HG02852 (cell line): ENCODE measurements around the gene CGNL1.

ENCODE experiments used
- ATAC-seq: cut with Tn5 transposase; IDR thresholded peaks from one replicate; pipeline ENCODE4 v1.9.1; 2021; ENCODE audit warnings: mild to moderate bottlenecking, moderate library complexity; ENCODE audit not compliant: unreplicated experiment

CGNL1 gene, protein sequence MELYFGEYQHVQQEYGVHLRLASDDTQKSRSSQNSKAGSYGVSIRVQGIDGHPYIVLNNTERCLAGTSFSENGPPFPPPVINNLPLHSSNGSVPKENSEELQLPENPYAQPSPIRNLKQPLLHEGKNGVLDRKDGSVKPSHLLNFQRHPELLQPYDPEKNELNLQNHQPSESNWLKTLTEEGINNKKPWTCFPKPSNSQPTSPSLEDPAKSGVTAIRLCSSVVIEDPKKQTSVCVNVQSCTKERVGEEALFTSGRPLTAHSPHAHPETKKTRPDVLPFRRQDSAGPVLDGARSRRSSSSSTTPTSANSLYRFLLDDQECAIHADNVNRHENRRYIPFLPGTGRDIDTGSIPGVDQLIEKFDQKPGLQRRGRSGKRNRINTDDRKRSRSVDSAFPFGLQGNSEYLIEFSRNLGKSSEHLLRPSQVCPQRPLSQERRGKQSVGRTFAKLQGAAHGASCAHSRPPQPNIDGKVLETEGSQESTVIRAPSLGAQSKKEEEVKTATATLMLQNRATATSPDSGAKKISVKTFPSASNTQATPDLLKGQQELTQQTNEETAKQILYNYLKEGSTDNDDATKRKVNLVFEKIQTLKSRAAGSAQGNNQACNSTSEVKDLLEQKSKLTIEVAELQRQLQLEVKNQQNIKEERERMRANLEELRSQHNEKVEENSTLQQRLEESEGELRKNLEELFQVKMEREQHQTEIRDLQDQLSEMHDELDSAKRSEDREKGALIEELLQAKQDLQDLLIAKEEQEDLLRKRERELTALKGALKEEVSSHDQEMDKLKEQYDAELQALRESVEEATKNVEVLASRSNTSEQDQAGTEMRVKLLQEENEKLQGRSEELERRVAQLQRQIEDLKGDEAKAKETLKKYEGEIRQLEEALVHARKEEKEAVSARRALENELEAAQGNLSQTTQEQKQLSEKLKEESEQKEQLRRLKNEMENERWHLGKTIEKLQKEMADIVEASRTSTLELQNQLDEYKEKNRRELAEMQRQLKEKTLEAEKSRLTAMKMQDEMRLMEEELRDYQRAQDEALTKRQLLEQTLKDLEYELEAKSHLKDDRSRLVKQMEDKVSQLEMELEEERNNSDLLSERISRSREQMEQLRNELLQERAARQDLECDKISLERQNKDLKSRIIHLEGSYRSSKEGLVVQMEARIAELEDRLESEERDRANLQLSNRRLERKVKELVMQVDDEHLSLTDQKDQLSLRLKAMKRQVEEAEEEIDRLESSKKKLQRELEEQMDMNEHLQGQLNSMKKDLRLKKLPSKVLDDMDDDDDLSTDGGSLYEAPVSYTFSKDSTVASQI

DNA sequence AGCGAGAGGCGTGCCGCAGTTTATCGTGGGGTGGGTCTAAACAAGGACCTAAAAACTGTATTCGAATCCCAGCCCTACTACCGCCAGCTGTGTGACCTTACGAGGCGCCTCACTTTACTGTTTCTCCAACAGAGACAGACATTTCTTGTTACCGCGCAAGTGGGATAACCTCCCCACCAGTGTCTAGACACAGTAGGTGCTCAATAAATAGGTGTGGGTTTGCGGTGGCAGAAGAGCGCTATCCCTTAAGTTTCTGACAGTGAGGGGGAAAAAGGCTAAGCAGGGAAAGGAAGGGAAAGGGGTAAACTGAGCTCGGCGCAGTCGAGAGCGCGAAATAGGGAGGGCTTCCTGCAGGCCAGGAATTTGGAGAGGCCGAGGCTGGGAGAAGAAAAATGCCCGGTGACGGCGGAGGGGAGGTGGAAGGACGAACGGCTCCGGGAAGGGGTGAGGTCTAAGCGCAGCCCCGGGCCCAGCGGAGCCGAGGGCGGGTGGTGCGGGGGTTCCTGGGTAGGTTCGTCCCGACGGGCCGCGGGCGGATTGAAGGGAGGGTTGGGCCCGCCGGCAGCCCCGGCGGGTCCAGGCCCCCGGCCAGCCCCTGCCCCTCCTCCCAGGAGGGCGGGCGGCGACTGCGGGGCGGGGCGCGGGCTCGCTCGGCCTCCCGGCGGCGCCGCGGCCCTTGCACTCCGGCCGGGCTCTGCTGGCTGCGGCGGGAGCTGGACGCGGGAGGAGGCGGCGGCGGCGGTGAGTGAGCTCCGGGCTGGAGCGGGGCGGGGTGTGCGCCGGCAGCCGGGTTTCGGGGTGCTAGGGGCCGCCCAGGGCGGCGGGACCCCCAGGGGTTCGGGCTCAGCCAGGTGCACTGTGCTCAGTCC, at the start of gene CGNL1:
Gene CGNL1, plus strand, starts transcription at position 679 of the 869 bp plus-strand sequence. CDS start 61,495 bp downstream, outside the sequence.
- ATAC-seq = no peak

DNA sequence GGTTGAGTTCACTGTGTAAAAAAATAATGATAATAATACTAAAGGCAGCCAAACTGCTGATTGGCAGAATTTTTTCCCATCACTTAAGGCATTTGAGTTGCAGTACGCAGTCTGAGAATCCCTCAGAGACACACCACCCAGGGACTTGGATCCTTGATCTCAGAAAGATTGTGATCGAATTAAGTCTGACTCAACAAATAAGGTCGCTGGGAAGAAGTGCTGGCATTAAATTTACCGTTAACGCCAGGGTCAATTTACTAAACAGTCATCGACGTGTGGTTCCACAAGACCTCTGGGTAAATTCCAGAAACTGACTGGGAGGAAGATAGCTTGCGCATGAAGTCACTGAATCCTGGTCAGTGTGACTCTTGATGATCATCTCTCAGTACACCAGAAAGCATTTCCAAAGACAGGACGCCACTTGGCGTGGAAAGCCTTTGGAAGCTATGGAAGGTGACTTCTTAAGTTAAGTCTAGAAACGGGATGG, 48.3 kb upstream of the CGNL1 start:
- ATAC-seq = no peak

DNA sequence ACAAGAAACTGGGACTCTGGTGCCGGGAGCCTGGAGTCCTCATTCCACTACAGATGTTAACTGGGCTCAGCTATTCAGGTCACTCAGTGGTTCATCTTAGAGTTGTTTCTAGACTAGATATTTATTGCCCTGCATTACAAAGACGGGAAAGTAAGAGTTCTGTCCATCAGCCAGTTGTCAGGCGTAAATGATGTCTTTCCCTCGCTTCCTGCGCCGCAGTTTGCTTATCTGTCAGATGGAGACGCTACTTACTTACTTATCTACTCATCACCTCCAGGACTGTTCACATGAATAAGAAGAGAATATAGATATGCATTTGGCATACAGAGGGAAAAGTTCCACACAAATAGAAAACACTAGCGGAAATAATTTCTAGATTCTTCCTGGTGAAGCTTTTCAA, 47.8 kb upstream of the CGNL1 start:
- no peak for ATAC-seq

DNA sequence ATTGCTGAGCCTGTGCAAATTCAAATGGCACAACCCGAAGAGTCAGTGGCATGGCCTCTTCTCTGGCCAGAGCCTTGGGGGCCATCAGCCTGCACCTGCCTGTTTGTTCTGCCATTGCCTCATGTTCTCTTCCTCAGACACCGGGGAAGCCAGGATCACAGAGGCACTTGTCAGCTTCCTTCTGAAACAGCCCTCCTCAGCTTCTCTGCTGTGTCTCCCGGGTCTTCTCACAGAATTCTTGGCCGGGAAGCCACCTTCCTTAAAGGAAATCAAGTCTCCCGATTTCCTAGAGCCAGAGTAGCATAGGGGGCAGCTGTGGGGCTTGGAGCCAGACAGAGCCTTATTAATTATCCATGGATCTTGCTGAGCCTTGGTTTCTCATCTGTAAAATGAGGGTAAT, 47.4 kb upstream of the CGNL1 start:
- no peak for ATAC-seq

DNA sequence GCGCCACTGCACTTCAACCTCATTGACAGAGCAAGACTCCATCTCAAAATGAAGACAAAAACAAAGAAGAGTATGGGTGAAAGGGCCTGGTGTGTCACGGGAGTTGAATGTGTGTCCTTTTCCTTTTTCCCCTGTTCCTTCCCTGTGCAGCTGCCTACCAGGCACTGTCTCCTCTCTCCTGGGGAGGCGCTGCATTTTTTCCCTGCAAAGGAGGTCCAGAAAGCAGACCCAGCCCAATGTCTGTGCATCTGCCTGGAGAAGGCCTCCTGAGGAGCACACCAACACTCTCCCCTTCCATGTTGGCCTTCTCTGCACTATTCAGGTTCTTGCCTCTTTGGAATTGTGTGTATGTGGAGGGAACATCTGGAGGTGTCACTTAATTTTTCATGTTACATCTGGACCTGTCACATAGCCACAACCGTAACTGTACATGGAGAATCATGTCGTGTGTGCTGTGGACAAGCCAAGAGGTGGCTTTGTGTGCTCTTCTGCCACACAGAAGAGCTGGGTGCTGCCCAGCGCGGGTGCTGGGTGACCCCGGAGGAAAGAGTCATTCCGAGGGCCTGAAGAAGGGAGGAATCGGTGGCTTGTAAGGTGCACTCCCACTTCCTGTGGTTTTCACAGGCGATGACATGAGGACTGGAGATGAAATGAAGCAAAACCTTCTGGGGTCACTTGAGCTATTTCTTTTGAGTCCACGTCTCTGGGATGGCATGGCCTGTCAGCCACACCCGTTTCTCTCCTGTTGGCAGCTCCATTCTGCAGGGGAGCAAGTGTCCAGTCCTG, 46.5 kb upstream of the CGNL1 start:
- ATAC-seq = no peak

DNA sequence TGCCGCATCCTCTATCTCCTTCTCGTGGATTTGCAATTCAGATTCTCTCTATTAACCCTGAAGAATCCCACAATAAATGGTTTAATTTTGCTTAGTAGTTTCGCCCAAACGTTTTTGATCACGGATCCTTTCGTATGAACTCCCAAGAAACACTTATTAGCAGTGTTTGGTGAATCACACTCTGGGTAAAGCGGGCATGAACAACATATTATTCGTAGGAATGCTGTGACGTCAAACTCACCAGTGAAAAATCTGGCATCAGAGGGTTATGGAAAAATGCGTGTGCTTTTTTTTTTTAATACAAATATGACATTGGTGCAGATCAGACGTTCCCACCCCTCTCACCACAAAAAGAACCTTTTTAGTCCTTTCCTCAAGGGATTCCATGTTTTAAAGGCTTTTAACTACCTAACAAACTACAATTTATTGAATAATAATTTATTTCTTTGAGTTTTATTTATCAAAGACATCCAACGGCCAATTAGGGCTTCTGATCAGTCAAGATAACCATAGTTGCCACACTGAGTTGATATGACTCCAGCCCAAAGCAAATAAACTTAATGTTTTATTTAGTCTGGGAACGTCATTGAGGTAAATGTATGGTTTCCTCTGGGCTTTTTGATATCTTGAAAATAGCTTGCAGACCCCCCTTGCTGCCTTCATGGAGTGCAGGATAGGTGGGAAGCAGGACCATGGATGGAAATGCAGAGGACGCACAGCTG, 45.5 kb upstream of the CGNL1 start:
- no peak for ATAC-seq

DNA sequence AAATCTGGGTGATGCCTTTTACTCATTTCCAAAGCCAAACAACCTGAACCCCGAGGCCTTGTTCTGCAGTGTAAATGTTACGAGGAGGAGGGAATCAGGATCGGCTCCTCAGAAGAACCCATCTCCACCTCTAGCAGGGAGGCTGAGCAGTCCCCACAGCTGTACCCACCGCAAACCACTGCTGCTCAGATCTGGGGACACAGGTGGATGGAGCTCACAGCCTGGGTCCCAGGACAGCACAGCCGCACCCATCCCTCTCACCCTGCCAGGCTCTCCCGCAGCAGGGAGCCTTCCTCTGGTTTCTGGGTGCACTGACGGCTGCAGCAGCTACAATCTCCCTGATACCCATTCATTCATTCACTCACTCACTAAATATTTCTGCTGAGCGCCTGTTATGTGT, 44.0 kb upstream of the CGNL1 start:
- ATAC-seq = no peak

DNA sequence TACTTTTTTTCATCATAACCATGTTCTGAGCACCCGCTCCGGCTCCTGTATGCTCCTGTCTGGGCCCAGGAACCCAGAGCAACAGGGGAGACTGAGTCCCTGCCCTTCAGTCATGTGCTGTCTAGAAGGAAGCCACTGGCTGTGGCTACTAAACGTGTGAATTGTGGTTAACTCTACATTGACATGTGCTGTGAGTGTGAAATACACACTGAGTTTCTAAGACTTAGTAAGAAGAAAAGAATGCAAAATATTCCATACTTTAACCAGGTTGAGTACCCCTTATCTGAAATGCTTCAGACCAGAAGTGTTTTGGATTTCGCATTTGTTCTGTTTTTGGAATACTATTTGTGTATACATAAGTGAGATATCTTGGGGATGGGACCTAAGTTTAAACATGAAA, 42.8 kb upstream of the CGNL1 start:
- ATAC-seq = no peak

DNA sequence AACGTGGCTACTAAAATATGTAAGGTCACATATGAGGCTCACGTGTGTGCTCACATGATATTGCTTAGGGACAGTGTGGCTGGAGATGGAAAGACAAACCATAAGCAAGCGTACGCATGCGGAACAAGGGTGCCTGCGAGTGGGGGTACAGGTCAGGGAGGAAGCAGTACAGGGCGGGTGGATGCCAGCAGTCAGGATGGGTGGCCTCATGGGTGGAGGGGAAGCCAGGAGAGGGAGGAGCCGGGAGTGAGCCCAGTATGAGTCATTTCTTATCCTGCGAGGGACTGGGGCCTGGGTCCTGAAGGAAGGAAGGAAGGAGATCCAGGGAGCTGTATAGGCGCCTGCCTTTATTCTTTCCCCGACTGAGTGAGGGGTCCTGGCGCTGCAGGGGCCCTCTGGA, 42.0 kb upstream of the CGNL1 start:
- no peak for ATAC-seq

DNA sequence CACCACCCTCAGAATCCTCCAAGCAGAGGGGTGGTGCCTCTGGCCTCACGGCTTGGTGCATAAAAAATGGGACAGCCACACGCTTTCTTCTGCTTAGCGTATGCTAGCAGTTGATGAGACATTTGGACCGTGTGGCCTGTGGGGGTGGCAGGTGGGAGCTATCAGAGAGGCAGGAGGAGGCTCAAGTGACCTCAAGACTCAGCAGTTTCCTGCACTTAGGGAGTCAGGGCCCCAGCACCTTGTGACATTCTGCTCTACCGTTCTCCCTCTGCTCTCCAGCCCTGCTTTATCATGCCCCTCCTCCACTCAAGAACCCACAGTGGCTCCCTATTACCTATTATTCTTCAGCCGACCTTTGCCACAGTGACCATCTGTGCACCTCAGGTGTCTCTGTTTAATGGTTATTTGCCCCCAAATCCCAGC, 41.0 kb upstream of the CGNL1 start:
- no peak for ATAC-seq

DNA sequence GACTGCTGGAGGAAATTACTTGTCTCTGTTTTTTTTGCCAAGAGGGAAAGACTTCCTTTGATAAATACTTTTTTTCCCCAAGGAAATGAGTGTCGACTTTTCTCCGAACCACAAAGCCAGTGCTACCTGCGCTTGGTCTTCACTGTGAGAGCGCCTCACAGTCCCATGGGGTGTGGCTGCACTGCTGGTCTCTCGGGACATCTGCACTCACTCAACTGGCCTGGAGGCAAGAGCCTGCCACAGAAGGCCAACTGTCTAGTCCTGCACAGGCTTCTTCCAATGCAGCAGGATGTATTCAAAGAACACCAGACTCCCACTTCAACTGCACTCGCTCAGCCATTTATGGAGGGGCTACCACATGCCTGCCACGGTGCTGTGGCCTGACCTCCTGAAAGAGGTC, 40.6 kb upstream of the CGNL1 start:
- no peak for ATAC-seq

DNA sequence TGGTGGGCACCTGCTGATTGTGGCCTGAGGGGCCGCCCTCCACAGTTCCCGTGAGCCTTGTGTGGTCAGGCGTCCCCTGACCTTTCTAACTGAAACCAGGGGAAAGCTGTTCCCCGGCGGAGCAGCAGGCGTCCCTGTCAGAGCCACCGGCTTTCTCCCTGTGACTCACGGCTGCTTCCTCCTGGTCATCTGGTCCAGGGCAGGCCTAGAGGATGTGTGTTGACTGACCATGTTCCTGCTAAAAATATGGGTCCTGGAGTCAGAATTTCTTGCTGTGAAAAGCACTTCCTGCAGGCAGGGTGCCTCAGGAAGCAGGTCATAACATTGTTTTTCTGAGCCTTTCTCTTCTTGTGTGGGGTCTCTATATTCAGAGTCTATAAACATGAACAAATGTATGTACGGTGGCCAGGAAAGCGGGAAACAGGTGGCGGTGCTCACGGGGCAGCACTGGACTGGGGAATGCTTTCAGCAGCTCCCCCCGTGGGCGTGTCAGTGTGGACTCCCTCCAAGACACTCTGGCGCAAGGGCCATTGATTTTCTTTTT, 38.4 kb upstream of the CGNL1 start:
- ATAC-seq = no peak

DNA sequence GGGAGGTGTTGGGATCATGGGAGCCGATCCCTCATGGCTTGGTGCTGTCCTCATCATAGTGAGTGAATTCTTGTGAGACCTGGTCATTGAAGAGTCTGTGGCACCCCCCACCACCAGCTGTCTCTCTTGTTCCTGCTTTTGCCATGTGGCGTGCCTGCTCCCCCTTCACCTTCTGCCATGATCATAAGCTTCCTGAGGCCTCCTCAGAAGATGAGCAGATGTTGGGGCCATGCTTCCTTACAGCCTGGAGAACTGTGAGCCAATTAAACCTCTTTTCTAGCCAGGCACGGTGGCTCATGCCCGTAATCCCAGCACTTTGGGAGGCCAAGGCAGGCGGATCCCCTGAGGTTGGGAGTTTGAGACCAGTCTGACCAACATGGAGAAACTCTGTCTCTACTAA, 37.0 kb upstream of the CGNL1 start:
- ATAC-seq = no peak

DNA sequence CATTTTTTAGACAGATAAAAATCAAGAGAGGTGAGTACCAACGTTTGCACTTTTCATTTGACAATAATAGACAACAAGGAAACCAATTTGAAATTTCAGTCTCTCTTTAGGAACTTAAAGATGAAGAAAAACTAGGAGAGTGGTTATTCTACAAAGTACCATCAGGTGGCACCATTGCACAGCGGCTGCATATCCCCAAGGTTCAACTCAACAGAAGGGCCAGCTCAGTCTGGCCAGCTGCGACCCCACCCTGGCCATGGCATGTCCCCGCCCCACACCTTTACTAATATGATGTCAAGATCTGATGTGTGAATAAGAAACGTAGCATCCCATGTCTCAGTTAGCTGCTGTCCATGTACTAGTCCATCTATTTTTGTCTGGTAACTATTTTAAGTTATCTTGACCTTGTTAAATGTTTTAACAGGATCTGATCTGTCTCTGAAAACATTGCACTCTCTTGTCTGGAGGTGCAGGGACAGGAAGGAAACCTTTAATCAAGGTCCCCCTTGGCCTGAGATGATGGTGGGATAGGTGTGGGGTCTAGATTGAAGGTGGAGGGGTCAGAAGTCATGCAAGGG, 35.5 kb upstream of the CGNL1 start:
- no peak for ATAC-seq

DNA sequence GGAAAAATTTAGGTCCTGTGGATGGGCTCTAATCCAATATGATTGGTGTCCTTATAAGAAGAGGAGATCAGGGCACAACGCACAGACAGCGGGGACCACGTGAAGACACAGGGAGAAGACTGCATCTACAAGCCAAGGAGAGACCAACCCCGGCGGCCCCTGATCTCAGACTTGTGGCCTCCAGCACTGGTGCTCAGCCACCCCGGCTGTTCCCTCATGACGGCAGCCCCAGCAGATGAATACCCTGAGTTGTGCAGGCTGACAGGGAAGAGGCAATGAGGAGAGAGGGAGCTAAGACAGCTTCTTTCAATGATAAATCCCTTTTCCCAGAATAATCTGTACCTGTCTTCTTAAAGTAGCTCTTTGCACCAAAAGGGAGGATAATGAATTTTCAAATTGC, 33.3 kb upstream of the CGNL1 start:
- no peak for ATAC-seq

DNA sequence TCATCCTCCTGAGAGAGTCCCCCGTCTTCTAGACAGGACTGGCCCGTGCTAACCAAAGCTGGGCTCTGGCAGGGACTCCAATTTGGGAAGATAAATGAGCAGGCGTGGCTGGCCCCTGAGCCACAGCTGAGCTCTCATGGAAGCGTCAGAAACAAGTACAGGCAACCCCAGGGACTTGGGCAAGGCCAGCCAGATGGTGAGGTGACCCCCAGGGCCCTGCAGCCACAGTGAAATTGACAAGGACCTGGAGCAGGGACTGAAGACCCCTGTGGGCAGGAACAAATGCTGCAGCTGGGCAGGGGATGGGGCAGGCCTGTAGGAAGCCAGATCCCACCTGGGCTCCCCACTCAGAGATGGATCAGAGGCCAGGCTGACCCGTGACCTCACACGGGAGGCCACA, 32.8 kb upstream of the CGNL1 start:
- no peak for ATAC-seq

DNA sequence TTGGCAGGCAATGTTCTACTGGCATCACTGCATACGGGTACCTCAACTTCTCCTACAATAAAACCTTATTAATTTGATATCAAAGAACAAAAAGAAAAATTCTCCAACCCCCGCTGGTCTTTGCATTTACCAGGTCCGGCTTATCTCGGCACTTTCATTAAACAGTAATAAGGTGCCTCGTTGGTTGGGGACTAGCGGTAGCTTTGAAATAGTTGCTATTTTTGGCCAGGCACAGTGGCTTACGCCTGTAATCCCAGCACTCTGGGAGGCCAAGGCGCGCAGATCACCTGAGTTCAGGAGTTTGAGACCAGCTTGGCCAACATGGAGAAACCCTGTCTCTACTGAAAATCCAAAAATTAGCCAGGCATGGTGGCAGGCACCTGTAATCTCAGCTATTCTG, 32.0 kb upstream of the CGNL1 start:
- no peak for ATAC-seq

DNA sequence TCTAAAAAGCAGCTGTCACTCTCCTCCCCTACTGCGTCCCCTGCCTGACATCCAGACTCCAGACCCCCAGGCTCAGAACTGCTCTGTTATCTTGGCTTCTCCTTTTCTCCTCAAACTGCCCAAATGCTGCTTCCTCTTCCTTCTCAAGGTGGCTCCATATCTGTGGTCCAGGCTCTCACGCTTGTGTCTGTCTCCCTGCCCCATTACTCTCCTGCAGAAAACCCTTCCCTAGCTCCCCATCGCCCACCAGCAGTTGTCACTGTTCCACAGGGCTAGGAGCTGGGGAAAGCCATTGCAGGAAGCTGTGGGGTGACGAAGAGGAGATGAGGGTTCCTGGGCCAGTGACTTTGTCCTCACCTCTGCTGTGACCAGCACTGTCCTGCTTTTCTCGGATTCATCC, 30.7 kb upstream of the CGNL1 start:
- ATAC-seq = no peak
